Urothelium cell line (cell line): ENCODE measurements around the gene AGPAT4.
"Not testable (repeated sequence)": the region's sequence is repeated elsewhere in the genome, so short reads cannot be mapped to it uniquely, and the experiment has no call there.

Experiments used
- DNase-seq: peaks from one replicate; pipeline ENCODE4 v3.0.0; 2011; ENCODE audit warnings: low spot score, mixed read lengths
- FAIRE-seq: peaks from 2 replicates; lab custom pipeline; 2011; peaks lifted over from hg19 to GRCh38; lab: Jason Lieb, UNC

The AGPAT4 gene, protein sequence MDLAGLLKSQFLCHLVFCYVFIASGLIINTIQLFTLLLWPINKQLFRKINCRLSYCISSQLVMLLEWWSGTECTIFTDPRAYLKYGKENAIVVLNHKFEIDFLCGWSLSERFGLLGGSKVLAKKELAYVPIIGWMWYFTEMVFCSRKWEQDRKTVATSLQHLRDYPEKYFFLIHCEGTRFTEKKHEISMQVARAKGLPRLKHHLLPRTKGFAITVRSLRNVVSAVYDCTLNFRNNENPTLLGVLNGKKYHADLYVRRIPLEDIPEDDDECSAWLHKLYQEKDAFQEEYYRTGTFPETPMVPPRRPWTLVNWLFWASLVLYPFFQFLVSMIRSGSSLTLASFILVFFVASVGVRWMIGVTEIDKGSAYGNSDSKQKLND

DNA sequence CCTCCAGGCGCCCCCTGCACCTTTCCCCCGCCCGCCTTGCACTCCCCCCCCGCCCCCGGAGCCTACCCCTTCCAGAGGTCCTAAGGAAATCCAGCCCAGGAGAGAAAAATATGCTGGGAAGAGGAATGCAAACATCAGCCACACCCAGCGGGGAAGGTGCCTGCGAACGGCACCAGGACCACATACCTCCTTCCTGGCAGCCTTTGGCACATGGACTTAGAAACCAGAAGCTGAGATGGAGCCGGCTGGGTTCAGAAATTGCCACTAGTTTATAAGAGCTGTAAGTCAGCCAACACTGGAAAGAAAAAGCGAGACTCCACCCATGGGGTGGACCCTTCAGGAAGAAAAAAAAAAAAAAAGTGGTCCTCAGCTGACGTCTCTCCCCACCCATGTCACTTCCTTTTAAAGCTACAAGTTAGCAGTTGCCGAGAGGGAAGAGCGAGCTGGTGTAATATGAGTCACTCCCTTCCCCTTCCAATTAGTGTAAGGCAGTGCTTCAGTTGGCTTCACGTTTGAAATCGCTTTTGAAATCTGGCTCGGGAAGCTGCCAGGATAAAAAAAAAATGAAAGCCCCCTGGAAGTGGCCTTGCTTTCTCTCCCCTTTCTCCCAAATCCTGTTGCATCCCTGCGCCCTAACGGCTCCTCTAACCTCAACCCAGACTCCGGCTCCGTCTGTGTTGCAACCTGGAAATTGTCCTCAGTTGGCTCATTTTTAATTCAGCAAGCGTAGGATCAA, at the start of gene AGPAT4:
AGPAT4 (minus strand) TSS at position 310 of the 736 bp plus-strand sequence. CDS start 41,848 bp downstream, outside the sequence.
- FAIRE-seq (no peak), DNase-seq (peak; percentile 91)

DNA sequence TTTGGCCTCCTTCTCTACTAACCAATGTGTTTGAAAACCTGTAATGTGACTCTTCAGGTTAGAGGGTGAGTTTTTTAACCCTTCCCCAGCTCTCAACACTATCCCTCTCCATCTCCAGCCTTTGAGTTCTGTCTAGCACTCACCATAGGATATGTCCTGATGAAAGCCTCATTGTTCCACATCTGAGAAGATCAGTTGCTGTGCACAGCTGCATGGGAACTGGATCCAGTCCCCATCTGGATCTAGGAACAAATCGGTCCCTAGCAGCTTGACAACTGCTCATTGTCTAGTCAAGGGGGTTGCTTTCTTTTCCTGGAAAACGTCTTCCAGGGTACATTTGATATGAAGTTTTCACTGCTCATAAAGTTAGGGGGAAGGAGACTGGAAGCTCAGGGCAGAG, 45.4 kb upstream of the AGPAT4 start:
- DNase-seq = no peak
- FAIRE-seq = no peak

DNA sequence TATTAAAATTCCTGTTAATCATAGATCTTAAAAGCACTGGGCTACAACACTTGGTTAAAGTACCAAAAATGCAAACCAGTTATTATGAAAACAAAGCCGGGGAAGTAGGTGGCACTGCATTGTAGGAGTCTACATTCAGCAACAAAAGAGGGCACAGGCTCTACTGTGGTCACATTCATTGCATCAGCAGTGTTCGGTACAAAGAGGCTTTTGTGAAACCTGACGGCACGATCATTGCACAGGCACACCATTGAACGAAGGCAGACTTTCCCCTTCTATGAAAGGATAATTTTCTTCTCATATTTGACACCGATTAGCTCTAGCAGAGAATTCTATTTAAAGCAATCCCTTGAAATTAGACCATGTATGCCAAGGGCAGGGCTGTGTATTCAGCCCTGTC, 44.6 kb upstream of the AGPAT4 start:
- peak; percentile 35 for DNase-seq
- no peak for FAIRE-seq

DNA sequence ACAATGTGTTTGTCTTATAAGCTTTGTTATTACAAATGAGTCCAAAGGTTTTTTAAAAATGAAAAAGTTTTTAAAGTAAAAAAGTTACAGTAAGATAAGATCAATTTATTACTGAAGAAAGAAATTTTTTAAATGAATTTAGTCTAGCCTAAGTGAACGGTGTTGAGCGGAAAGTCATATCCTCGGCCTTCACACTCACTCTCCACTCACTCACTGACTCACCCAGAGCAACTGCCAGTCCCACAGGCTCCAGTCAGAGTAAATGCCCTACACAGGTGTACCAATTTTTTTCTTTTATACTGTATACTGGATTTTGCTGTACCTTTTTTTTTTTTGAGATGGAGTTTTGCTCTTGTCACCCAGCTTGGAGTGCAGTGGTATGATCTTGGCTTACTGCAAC, 42.7 kb upstream of the AGPAT4 start:
- DNase-seq (no peak), FAIRE-seq (no peak)

DNA sequence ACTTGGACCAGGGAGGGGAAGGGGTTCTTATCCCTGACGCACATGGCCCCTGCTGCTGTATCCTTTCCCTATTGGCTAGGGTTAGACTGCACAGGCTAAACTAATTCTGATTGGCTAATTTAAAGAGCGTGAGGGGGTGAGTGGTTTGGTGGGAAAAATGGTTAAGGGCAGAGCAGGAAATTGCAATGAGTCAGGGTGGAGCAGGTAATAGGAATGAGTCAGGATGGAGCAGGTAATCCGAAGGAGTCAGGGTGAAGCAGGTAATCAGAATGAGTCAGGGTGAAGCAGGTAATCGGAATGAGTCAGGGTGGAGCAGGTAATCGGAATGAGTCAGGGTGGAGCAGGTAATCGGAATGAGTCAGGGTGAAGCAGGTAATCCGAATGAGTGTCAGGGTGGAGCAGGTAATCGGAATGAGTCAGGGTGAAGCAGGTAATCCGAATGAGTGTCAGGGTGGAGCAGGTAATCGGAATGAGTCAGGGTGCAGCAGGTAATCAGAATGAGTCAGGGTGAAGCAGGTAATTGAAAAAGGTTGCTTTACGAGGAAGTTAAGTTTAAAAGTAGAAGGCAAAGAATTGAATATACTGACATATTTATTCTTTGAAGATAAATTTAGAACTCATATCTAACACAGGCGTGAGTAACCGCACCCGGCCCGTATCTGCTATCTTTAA, 41.5 kb upstream of the AGPAT4 start:
- FAIRE-seq, DNase-seq: not testable (repeated sequence)

DNA sequence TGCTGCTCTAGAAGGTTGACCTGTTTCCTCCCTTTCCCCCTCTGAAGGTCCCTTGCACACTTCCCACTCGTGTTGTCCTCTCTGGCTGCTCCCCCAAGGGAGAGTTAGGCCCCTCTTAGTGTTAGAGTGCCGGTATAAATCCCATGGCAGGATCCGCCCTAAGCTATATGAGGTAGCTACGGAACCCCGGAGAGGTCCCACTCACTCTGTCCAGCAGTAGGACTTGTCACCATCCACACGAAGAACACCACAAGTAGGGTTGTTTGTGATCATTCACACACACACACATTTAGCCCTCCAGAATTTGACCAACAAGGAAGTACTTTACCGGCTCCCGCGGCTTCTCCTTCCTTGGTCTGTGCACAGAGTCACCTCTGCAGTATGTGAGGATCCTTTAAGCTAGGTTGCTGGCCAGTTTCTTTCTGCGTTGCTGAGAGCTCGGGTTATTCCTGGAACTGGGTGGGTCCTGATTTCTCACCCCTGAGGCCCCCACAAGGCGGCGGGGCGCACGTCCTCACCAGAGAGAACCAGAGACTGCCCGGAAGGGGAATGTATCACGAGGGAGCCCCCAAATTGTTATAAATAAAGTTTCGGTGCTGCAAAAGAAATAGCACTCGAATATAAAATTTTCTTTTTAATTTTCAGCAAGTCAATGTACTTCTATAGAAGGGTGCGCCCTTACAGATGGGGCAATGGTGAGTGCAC, 40.8 kb upstream of the AGPAT4 start:
- DNase-seq, FAIRE-seq: not testable (repeated sequence)

DNA sequence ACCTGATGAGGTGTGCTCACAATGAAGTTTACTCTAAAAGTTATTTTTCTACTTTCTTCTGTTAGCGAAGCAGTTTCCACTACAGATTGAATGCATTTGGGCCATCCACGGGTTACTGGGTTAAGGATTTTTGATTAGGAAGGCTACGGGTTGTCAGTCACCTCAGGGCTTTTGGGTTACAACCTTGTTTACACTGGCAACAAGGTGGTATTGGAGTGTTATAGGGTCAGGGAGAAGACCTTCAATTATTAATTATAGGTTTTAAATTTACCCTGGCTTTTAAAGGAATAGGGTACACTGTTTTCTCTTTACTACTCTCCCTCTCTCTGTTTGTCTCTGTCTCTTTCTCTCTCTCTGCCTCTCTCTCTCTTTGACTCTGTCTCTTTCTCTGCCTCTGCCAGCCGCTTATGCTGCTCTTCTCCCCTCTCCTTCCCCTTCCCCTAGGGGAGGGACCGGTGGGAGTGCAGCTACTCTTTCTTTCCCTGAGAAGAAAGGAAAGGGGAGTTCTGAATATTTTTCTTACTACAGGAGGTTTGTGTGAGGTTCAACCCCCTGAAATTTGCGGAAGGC, 40.2 kb upstream of the AGPAT4 start:
- FAIRE-seq (no peak), DNase-seq (no peak)

DNA sequence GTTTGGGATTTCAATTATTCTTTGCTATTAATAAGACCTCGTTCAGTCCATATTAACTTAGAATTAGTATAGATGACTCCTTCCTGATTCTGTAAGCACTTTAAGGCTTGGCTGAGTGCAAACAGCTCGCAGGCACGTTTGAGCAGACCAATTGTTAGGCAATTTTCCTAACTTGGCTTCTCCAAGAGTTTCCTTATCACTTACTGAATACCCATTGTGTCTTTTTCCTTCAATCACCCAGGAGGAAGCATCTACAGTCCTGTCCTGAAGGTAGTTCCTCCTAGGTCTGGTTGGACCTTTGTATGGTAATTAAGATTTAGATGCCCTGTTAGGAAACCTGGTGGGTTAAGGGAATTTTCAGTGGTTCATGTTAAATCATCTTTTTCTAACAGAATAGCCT, 39.6 kb upstream of the AGPAT4 start:
- not testable (repeated sequence) for FAIRE-seq, DNase-seq

DNA sequence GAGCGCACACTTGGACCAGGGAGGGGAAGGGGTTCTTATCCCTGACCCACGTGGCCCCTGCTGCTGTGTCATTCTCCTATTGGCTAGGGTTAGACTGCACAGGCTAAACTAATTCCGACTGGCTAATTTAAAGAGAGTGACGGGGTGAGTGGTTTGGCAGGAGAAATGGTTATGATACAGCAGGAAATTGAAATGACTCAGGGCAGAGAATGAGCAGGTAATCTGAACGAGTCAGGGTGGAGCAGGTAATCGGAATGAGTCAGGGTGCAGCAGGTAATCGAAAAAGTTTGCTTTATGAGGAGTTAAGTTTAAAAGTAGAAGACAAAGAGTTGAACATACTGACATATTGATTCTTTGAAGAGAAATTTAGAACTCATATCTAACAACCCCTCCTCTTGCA, 35.9 kb upstream of the AGPAT4 start:
- not testable (repeated sequence) for DNase-seq, FAIRE-seq

DNA sequence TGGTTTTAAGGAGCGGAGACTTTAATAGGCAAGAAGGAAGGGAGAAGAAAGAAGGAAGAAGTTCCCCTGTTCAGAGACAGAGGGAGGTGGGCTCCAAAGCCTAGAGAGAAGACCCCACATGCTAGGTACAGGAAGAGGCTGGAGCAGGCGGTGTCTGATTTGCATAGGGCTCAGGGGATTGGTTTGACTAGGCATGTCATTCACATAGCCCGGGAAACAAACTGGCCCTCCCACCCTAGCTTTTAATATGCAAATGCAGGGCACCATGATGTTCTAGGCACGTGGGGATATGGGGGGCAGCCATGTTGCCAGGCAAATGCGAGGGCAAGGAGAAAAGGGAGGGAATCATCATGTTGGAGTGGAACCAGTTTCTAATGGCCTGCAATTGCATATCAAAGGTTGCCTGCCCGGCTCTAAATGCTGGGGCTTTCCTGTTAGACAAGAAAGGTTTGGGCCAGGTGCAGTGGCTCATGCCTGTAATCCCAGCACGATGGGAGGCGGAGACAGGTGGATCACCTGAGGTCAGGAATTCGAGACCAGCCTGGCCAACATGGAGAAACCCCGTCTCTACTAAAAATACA, 34.3 kb upstream of the AGPAT4 start:
- no peak for DNase-seq
- no peak for FAIRE-seq

DNA sequence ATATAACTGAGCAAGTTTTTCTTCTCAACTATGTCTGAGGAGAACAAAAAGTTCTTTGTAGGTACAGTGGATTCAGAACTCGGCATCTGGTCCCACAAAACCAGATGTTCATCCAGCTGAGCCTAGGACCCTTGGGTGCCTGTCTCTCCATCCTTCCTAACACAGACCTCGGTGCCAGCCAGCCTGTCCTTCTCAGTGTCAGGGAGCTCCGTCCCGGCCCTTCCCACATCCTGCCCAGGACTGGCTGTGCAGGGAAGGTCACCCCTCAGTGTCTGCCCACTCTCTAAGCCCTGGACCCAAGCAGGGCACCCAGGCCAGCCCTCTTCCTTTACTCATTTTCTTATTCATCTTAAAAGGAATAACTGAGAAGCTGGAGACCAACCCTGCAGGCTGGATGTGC, 32.0 kb upstream of the AGPAT4 start:
- no peak for DNase-seq

DNA sequence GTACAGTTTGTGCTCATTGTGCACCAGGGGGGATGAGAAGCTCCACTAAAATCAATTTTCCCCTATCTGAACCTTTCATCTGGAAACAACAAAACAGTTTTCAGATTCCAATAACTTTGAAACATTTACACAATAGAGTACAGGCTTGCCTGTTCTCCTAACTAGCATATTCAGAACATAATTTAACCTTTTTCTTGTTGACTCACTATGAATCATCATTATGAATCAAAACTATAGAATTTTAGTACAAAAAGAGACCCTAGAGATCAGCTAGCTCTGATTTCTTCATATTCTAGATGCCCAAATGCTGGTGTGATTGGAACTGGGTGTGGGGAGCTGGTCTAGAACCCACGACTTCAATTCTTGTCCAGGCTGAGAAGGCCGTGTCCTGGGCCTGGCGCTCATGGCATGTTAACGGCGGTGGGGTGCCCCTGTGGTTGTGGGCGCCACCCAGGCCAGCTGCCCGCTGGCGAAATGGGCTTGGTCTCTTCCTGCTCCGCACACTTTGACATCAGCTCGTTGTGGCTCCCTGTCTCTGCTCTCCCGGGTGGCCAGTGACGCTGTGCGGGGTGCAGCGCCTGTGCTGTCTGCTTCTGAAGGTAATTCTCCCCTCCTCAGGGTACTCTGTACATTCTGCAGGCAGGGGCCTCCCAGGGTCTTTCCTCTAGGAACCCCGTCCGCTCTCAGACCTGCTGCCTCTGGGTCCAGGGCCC, 29.9 kb upstream of the AGPAT4 start:
- no peak for FAIRE-seq
- no peak for DNase-seq

More for the DNA sequence above, 32.0 kb upstream of the AGPAT4 start:
- FAIRE-seq = no peak

DNA sequence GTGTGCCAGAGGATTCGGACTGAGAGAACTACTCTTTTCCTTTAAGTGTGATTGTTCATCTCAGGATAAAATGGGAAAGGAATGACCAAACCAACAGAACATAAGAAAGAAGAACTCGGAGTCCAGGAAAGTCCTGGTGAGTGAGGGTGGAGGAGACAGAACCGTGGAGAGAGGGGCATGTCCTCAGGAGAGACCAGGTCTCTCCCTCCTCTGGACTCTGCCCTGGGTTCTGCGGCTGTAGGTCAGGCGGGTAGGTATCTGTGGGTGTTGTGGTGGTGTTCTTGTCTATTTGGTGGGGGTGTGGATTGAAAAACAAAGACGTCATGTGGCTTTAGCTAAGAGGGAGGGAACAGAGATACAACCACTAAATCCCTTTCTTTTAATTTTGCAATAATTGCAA, 29.1 kb upstream of the AGPAT4 start:
- FAIRE-seq = no peak
- DNase-seq = no peak

DNA sequence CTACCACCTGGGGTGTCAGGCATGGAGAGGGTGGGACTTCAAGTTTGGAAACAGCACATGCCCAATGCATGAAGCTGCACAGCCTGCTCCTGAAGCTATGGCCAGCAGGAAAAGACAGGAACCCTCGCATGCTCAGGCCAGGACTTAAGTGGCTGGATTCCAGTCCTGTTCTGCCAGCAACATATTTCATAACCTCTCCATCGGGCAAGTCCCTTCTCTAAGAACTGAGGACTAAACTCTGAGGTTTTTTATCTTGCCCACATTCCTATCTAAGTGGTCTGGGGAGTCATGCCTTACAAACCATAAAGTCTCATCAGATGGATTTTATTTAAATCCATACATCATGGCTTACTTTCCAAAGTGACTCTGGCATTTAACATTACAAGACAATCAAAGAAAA, 27.5 kb upstream of the AGPAT4 start:
- FAIRE-seq (no peak), DNase-seq (no peak)

DNA sequence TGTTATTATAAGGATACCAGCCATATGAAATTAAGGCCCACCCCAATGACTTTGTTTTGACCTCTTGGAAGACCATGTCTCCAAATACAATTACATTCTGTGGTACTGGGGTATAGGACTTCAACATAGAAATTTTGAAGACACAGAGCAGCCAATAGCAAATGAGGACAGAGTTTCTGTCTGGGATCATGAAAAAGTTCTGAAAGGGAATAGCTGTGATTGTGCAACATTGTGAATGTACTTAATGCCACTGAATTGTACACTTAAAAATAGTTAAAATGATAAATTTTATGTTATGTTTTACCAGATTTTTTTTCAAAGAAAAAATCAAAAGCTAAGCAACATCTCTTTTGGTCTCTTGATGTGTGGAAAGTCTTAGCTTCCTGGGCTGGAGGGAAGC, 27.0 kb upstream of the AGPAT4 start:
- FAIRE-seq (no peak), DNase-seq (no peak)

DNA sequence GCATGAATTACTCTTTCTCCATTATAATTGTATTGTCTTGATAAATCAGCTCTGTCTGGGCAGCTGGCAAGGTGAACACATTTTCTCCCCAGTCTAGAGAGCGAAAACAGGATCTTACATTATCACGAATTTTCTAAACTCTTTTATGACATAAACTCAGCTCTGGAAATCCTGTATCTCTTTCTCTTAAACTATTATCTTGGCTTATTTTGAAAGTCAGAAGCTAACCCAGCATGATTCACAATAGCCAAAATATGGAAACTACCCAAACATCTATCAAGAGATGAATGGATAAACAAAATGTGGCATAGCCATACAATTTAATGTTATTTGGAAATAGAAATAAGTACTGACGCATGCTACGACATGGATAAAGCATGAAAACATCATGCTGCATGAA, 25.9 kb upstream of the AGPAT4 start:
- no peak for FAIRE-seq

DNA sequence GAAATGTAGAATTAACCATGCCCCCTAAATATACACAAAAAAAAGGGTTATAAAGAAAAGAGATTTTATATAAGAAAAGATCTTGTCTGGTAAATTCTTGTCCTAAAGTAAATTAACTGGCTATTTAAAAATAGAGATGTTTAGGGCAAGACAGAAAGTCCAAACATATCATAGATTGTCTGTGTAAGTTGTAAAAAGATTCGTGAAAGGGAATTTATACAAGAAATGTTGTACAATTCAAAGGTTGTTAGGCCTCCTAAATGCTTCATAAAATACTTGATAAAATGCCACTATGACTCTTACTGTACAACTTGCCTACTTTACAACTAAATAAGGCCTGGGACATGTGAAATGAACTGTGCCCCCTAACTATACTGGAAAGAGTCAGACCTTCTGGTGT, 21.9 kb upstream of the AGPAT4 start:
- FAIRE-seq (no peak), DNase-seq (no peak)

More for the DNA sequence above, 25.9 kb upstream of the AGPAT4 start:
- no peak for DNase-seq

DNA sequence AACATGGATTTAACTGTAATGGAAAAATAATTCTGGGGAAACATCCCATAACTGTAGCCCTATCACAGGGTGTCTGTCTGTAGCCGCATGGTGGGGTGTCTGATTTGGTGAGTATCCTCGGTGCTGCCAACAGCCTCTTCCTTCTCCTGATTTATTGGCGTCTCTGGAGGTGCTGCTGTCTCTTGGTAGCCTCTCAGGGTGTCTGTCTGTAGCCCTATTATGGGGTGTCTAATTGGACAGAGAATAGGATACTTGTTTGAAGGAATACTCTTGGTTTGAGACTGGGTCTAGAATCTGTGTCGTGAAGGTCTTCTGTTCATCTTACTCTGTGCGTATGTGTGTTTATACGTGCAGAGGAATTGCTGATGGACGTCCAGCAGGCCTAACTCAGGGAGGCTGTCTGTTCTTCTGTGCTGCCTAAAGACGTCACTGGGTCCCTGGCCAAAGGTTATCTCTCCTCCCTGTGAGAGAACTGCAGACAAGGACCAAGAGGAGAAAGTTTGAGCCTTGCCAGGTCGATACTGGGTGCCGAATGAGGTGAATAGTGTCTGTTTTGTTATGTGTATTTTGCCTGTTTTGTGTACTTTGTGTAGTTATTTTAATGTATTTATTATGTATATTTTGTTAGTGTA, 18.9 kb upstream of the AGPAT4 start:
- no peak for FAIRE-seq
- DNase-seq = no peak

DNA sequence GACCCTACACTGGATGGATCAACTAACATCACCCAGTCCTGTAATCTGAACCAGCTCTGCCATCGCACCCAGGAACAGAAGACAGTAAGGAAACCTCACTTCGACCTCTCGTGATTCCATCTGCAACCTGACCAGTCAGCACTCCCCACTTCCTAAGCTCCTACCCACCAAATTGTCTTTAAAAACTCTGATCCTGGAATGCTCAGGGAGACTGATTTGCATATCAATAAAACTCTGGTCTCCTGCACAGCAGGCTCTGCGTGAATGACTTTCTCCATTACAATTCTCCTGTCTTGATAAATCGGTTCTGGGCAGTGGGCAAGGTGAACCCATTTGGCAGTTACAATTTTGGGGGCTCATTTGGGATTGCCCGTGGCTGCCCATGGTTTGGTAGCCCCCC, 18.3 kb upstream of the AGPAT4 start:
- FAIRE-seq (no peak), DNase-seq (no peak)
